ENCODE data around the gene ZNF630. TPM values are rescaled to one million over a fixed set of nuclear protein-coding genes. Genes with fewer than 3 reads are reported as not detected.
"Not testable (repeated sequence)": the region's sequence is repeated elsewhere in the genome, so short reads cannot be mapped to it uniquely, and the experiment has no call there.

Gene ZNF630
- total and polyA plus RNA-seq, 10 of the 15 experiments (the other 5 are each of a cell fraction or from before 2014, with no cell fraction given), result 0.96 to 1.9 (median 1.2) TPM

GRCh38 chrX:48020472-48020871 is 51.0 kb downstream of the ZNF630 start:
- ChIA-PET CTCF (interaction anchor here (1.1 to 3.9 kb wide), 3 partner anchors 166 to 210 kb away, joined by 3 to 18 read pairs (median 6); no protein-coding TSS in a partner anchor), POLR2A (interaction anchor here (1.3 kb wide), 1 partner anchor 184 kb away, joined by 5 read pairs; the partner anchor contains the start of gene ZNF81), RAD21 (ENCODE audit: unreplicated experiment) (interaction anchor here (0.8 to 1.4 kb wide), 2 partner anchors 61 to 84 kb away, joined by 3 to 4 read pairs; no protein-coding TSS in a partner anchor), SMC1A (ENCODE audit: uncharacterized antibody, unreplicated experiment) (interaction anchor here (0.6 to 1.4 kb wide), 5 partner anchors 84 to 1248 kb away, joined by 3 to 9 read pairs (median 4); partner anchors contain the start of gene ZNF81)
- H3K9ac ChIP-seq (ENCODE audit: control insufficient read depth, insufficient read depth, low read length); H4K20me1 ChIP-seq (ENCODE audit: control insufficient read depth, insufficient read depth); H3K4me3 ChIP-seq; H3K36me3 ChIP-seq (ENCODE audit: control insufficient read depth in 2 of 2, insufficient read depth in 2 of 2, low read length in 1 of 2); intact Hi-C loops (cut with micrococcal nuclease; ENCODE audit: unreplicated experiment); H3K9me3 ChIP-seq (replicated peaks; ENCODE audit: control insufficient read depth, insufficient read depth, low read length); H3K27me3 ChIP-seq (replicated peaks in 1 of 2; ENCODE audit: control insufficient read depth in 2 of 2, insufficient read depth in 2 of 2, low read length in 1 of 2); H3K79me2 ChIP-seq (ENCODE audit: control insufficient read depth, insufficient read depth, low read length); DNase-seq (ENCODE audit: low read depth, low spot score); H3K4me1 ChIP-seq (ENCODE audit: control insufficient read depth, insufficient read depth, low read length); H3K27ac ChIP-seq (ENCODE audit: control insufficient read depth, insufficient read depth); FAIRE-seq; BruUV-seq (replicated peaks): not testable (repeated sequence)
- 67% methylated on average over 11 of the region's 11 CpGs for WGBS (ENCODE audit: insufficient coverage, insufficient replicate concordance, low lambda C conversion rate, missing lambda C conversion rate)
- in situ Hi-C loops (cut with MboI), result loop anchor here (10.0 kb wide), 1 partner anchor 456 kb away; the partner anchor contains the start of gene ARAF
- peak; percentile 46 for ATAC-seq
- H2AFZ ChIP-seq (ENCODE audit: control insufficient read depth, low read depth, low read length), result peak overlapping the region; percentile 99
- H3K4me2 ChIP-seq (ENCODE audit: control insufficient read depth, insufficient read depth), result peak overlapping the region; percentile 65; the same call in 1 of the 2 replicates
- peak; percentile 60; the same call in 1 of the 2 replicates for TF ChIP-seq PKNOX1 (IDR thresholded peaks at IDR 0.05)

GRCh38 chrX:48019892-48020291 is 51.5 kb downstream of the ZNF630 start:
- H3K4me2 ChIP-seq (ENCODE audit: control insufficient read depth, insufficient read depth); H4K20me1 ChIP-seq (ENCODE audit: control insufficient read depth, insufficient read depth); H3K79me2 ChIP-seq (ENCODE audit: control insufficient read depth, insufficient read depth, low read length); H3K9me3 ChIP-seq (replicated peaks; ENCODE audit: control insufficient read depth, insufficient read depth, low read length); H2AFZ ChIP-seq (ENCODE audit: control insufficient read depth, low read depth, low read length); CTCF ChIA-PET; H3K27ac ChIP-seq (ENCODE audit: control insufficient read depth, insufficient read depth); H3K4me1 ChIP-seq (ENCODE audit: control insufficient read depth, insufficient read depth, low read length); POLR2A ChIA-PET; ATAC-seq; DNase-seq (ENCODE audit: low read depth, low spot score); BruUV-seq (replicated peaks); intact Hi-C loops (cut with micrococcal nuclease; ENCODE audit: unreplicated experiment); H3K4me3 ChIP-seq; H3K36me3 ChIP-seq (ENCODE audit: control insufficient read depth in 2 of 2, insufficient read depth in 2 of 2, low read length in 1 of 2); FAIRE-seq; H3K9ac ChIP-seq (ENCODE audit: control insufficient read depth, insufficient read depth, low read length); RAD21 ChIA-PET (ENCODE audit: unreplicated experiment); H3K27me3 ChIP-seq (replicated peaks in 1 of 2; ENCODE audit: control insufficient read depth in 2 of 2, insufficient read depth in 2 of 2, low read length in 1 of 2); SMC1A ChIA-PET (ENCODE audit: uncharacterized antibody, unreplicated experiment): not testable (repeated sequence)
- WGBS (ENCODE audit: insufficient coverage, insufficient replicate concordance, low lambda C conversion rate, missing lambda C conversion rate), result no CpG with 5 or more reads among the region's 1 CpG
- in situ Hi-C loops (cut with MboI), result loop anchor here (10.0 kb wide), 1 partner anchor 455 kb away; the partner anchor contains the start of gene ARAF

GRCh38 chrX:48016583-48017310 is 54.7 kb downstream of the ZNF630 start:
- H3K4me1 ChIP-seq (ENCODE audit: control insufficient read depth, insufficient read depth, low read length); H3K4me3 ChIP-seq; DNase-seq (ENCODE audit: low read depth, low spot score); in situ Hi-C loops (cut with MboI); H3K27ac ChIP-seq (ENCODE audit: control insufficient read depth, insufficient read depth); FAIRE-seq; RAD21 ChIA-PET (ENCODE audit: unreplicated experiment); H3K4me2 ChIP-seq (ENCODE audit: control insufficient read depth, insufficient read depth); CTCF ChIA-PET; ATAC-seq; H2AFZ ChIP-seq (ENCODE audit: control insufficient read depth, low read depth, low read length); H3K36me3 ChIP-seq (ENCODE audit: control insufficient read depth in 2 of 2, insufficient read depth in 2 of 2, low read length in 1 of 2); SMC1A ChIA-PET (ENCODE audit: uncharacterized antibody, unreplicated experiment); POLR2A ChIA-PET; H4K20me1 ChIP-seq (ENCODE audit: control insufficient read depth, insufficient read depth); H3K27me3 ChIP-seq (replicated peaks in 1 of 2; ENCODE audit: control insufficient read depth in 2 of 2, insufficient read depth in 2 of 2, low read length in 1 of 2); H3K9me3 ChIP-seq (replicated peaks; ENCODE audit: control insufficient read depth, insufficient read depth, low read length); H3K79me2 ChIP-seq (ENCODE audit: control insufficient read depth, insufficient read depth, low read length); H3K9ac ChIP-seq (ENCODE audit: control insufficient read depth, insufficient read depth, low read length); BruUV-seq (replicated peaks); intact Hi-C loops (cut with micrococcal nuclease; ENCODE audit: unreplicated experiment): not testable (repeated sequence)
- 74% methylated on average over 15 of the region's 46 CpGs for WGBS (ENCODE audit: insufficient coverage, insufficient replicate concordance, low lambda C conversion rate, missing lambda C conversion rate)
